Choroid plexus epithelial cell (primary cell): Measurements from ENCODE around the gene STMND1.

Source experiments
- DNase-seq: peaks from one replicate; pipeline ENCODE4 v3.0.0-alpha.2; 2010; ENCODE audit warnings: low read depth
- H3K4me3 ChIP-seq: 2 replicates; pipeline ENCODE4 v1.5.1; 2011; ENCODE audit warnings: low read depth, mild to moderate bottlenecking, control low read depth, low read length, moderate library complexity
- TF ChIP-seq, protein P1 (sequence below): conservative IDR thresholded peaks from 2 replicates; pipeline ENCODE4 v1.5.1; 2011; ENCODE audit warnings: low read depth, mild to moderate bottlenecking, control low read depth, inconsistent platforms, low read length, moderate library complexity

Gene STMND1

DNA sequence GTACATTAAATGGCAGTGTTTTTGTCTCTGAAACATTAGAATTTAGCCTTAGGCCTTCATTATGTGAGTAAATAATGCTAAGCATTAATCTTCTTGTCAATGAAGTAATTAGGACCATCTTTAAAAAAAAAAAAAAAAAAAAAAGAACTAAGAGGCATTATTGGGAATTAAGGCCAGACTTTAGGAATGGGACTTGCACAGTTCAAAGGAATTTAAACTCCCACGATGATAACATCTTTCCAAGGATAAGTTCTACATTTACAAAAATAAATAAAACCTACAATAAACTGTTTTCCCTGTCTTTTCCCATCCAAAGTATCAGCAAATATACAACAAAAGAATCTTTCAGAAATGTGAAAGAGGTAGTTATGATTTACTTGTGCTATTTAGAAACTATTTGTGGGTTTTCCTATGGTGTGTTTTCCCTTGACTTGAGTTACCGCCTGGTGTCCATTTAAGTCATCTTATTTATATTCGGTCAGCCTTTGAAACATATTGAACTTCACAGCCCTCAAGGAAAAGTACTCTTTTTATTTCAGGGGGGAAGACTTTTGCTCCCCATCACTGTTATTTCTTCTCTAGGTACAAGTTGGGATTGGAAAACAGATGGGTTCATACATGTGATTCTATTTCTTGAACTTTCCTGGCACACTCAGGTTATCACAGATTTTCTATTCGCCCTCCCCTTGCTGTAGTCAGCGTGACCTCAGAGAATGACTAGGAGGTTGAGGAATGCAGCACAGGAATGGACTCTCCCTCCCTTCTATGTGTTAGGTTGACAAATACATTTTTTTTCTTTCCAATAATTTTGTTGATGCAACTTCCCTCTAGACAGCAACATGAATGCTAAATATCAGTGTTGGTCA, 13.6 kb downstream of the STMND1 start:
- peak; percentile 94 for DNase-seq
- TF ChIP-seq, protein P1, sequence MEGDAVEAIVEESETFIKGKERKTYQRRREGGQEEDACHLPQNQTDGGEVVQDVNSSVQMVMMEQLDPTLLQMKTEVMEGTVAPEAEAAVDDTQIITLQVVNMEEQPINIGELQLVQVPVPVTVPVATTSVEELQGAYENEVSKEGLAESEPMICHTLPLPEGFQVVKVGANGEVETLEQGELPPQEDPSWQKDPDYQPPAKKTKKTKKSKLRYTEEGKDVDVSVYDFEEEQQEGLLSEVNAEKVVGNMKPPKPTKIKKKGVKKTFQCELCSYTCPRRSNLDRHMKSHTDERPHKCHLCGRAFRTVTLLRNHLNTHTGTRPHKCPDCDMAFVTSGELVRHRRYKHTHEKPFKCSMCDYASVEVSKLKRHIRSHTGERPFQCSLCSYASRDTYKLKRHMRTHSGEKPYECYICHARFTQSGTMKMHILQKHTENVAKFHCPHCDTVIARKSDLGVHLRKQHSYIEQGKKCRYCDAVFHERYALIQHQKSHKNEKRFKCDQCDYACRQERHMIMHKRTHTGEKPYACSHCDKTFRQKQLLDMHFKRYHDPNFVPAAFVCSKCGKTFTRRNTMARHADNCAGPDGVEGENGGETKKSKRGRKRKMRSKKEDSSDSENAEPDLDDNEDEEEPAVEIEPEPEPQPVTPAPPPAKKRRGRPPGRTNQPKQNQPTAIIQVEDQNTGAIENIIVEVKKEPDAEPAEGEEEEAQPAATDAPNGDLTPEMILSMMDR = no peak
- no peak overlapping the region for H3K4me3 ChIP-seq

DNA sequence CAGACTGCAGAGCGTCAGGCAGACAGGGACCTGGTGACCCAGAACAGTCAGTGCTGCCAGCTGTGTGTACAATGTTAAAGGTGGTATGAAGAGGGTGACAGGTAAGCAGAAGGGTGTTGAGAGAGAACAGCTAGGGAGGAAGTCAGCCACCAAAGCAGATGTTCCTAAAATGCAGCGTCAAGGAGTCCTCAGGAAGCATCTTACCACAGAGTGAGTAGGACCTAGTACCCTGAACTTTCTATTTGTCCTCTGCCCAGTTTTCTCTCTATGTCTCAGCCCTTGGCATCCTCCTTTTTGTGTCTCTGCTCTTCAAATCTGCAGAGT, 14.2 kb downstream of the STMND1 start:
- TF ChIP-seq, protein P1 = no peak

DNA sequence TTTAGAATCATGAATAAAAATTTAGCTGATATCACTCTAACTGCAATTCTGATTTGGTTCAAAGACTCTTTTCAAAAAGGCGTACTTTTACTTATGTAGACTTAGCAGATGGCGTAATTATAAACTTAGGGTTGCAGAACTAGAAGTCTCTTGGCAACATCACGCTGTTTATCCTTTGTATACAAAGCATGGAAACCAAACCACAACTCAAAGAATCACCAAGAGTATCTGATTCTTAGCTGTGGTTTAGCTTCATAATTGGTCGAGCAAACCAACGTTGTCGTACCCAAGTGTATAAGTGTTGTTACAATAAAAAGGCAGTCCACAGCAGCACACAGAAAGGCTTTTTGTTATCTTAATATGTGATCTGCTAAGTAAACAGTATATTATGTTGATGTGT, 18.2 kb downstream of the STMND1 start:
- DNase-seq = no peak
- H3K4me3 ChIP-seq = no peak overlapping the region
- TF ChIP-seq, protein P1 = no peak

More for the DNA sequence above, 14.2 kb downstream of the STMND1 start:
- H3K4me3 ChIP-seq = no peak overlapping the region
- DNase-seq = no peak

DNA sequence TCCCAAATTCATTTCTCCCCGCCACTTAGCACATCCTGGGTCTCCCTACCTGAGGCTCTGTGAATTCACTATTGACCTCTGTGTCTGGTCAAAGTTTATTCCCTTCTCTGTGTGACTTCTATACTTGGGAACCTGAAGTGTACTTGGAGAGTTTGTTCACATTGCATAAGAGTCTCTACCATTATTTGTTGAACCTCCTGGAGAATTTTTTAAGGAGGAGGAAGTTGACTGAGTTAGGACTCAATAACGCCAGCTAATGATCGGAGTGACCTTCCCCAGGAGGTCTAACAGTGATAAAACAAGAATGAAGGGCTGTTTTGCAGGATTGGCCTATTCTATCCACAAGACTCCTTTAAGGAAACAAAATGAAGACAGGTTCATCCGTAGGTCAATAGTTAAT, 23.6 kb downstream of the STMND1 start:
- H3K4me3 ChIP-seq = no peak overlapping the region
- TF ChIP-seq, protein P1 = no peak
- no peak for DNase-seq

DNA sequence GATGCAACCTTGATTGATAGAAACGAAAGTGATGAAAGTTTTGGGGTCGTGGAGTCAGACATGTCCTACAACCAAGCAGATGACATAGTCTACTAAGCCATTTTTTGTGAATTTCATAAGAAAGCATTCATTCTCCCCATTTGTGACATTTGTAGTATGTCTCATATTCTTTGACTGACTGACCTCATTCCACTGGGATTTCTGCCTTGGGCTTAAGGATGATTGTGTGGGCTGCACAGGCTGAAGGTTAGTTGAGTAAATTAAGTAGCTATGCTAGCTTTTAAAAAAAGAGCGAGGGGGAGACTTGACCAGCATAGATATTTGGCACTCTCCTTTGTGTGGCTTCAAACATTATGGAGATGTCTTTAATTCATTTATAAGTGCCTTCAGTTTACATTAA, 28.9 kb downstream of the STMND1 start:
- DNase-seq = no peak
- no peak overlapping the region for H3K4me3 ChIP-seq

DNA sequence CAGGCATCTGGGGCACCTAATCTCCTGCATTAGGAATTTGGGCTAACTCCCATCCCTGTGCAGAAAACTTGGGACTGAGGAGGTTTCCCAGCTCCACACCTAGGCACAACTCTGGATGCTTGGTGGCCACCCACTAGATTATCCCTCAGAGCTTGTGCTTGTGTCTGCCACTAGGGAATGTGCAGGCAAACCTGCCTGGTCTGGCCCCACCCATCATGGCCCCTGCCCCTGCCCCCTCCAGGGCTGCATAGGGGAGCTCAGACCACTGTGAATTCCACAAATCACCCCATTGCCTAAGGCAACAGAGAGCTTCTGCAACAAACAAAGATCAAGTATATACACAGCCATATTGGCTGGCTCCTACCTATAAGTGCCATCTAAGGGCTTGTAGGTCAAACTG, 31.1 kb downstream of the STMND1 start:
- H3K4me3 ChIP-seq = no peak overlapping the region
- no peak for DNase-seq
- TF ChIP-seq, protein P1 = no peak

More for the DNA sequence above, 28.9 kb downstream of the STMND1 start:
- TF ChIP-seq, protein P1 = no peak

DNA sequence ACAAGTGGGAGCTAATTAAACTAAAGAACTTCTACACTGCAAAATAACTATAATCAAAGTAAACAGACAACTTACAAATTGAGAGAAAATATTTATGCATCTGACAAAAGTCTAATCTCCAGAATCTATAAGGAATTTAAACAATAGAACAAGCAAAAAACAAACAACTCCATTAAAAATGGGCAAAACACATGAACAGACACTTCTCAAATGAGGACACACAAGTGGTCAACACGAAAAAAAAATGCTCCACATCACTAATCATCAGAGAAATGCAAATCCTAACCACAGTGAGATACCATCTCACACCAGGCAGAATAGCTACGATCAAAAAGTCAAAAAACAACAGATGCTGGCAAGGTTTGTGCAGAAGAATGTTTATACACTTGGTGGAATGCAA, 36.2 kb downstream of the STMND1 start:
- no peak overlapping the region for H3K4me3 ChIP-seq
- TF ChIP-seq, protein P1 = no peak
- no peak for DNase-seq
